K562 (cell line): ENCODE data around the gene RNF224. TPM values are rescaled to one million over a fixed set of nuclear protein-coding genes. Genes with fewer than 3 reads are reported as not detected.

Source experiments
- BRF1 ChIP-seq: IDR thresholded peaks from 3 replicates; pipeline ENCODE4 v1.6.1; 2011; ENCODE audit warnings: borderline replicate concordance, mild to moderate bottlenecking; ENCODE audit not compliant: insufficient read length; ENCODE audit errors: extremely low read depth
- FOS ChIP-seq: IDR thresholded peaks from 3 replicates; pipeline ENCODE4 v1.6.1; 2011; ENCODE audit not compliant: insufficient read length; ENCODE audit errors: extremely low read depth
- FOXK2 ChIP-seq, 2 experiments: fragments of 450-650 bp; IDR thresholded peaks in 1 of 2; conservative IDR thresholded peaks in 1 of 2; 2 replicates each; pipeline ENCODE4 v1.6.1; 2016; ENCODE audit warnings: low read depth in 2 of 2, mild to moderate bottlenecking in 1 of 2
- FUS ChIP-seq: fragments of 200-400 bp; formaldehyde crosslinking; optimal IDR thresholded peaks from 2 replicates; pipeline ENCODE3; 2017; ENCODE audit warnings: low read depth, low read length
- NFE2 ChIP-seq: IDR thresholded peaks from 2 replicates; pipeline ENCODE4 v1.6.1; 2014; ENCODE audit warnings: antibody characterized with exemption, low read depth
- NFRKB ChIP-seq: fragments of 450-650 bp; IDR thresholded peaks from 2 replicates; pipeline ENCODE4 v1.6.1; 2016; ENCODE audit warnings: low read depth
- NR2F6 ChIP-seq: fragments of 450-650 bp; formaldehyde crosslinking; IDR thresholded peaks from 2 replicates; pipeline ENCODE4 v1.4.0; 2020; ENCODE audit warnings: mild to moderate bottlenecking
- PHF21A ChIP-seq: fragments of 450-650 bp; IDR thresholded peaks from 2 replicates; pipeline ENCODE4 v1.6.1; 2017; ENCODE audit warnings: low read depth, borderline replicate concordance
- PHF8 ChIP-seq: fragments of 200-600 bp; sonication (generic); IDR thresholded peaks from 2 replicates; pipeline ENCODE4 v1.6.1; 2012; ENCODE audit warnings: mixed run types, mild to moderate bottlenecking, inconsistent platforms, low read length, moderate library complexity, borderline replicate concordance
- PHTF2 ChIP-seq: fragments of 250-450 bp; sonication (Bioruptor Pico); IDR thresholded peaks from 2 replicates; pipeline ENCODE4 v1.5.0; 2021; ENCODE audit warnings: mild to moderate bottlenecking
- SMARCA5 ChIP-seq: fragments of 450-650 bp; IDR thresholded peaks from 2 replicates; pipeline ENCODE4 v1.6.1; 2016
- SMARCB1 ChIP-seq: IDR thresholded peaks from 2 replicates; pipeline ENCODE4 v1.6.1; 2011; ENCODE audit warnings: improper control_type of control experiment, low read depth; ENCODE audit not compliant: insufficient read length
- SP2 ChIP-seq: IDR thresholded peaks from 2 replicates; pipeline ENCODE4 v1.6.1; 2011; ENCODE audit warnings: mild to moderate bottlenecking, low read depth, low read length, moderate library complexity; ENCODE audit not compliant: poor library complexity, severe bottlenecking; ENCODE audit errors: extremely low read depth
- ZFP30 ChIP-seq: fragments of 250-450 bp; sonication (Bioruptor Pico); IDR thresholded peaks from 2 replicates; pipeline ENCODE4 v1.8.0; 2022; ENCODE audit warnings: moderate library complexity, mild to moderate bottlenecking, inconsistent platforms, borderline replicate concordance
- ZNF124 ChIP-seq: sonication (generic); formaldehyde crosslinking; IDR thresholded peaks from 2 replicates; pipeline ENCODE4 v1.8.1; 2022; ENCODE audit warnings: missing genetic modification reagents
- ZNF217 ChIP-seq: sonication (generic); formaldehyde crosslinking; IDR thresholded peaks from 2 replicates; pipeline ENCODE4 v1.8.0; 2022; ENCODE audit warnings: mild to moderate bottlenecking, missing genetic modification reagents
- ZNF224 ChIP-seq: sonication (generic); formaldehyde crosslinking; IDR thresholded peaks from 2 replicates; pipeline ENCODE4 v1.8.0; 2022; ENCODE audit warnings: mild to moderate bottlenecking, missing genetic modification reagents
- ZNF76 ChIP-seq: fragments of 250-450 bp; sonication (Bioruptor Pico); IDR thresholded peaks from 2 replicates; pipeline ENCODE4 v1.4.0; 2020; ENCODE audit warnings: mild to moderate bottlenecking, moderate library complexity, borderline replicate concordance
- polyA plus RNA-seq, 8 experiments: library from polyadenylated mRNA; depleted of rRNA in 4 of 8; stranded (reverse) in 5 of 8; unstranded in 3 of 8; fragments of >200 nt; fragmentation: Nextera tagmentation in 2 of 8; fragmentation: Illumina TruSeq in 1 of 8; extraction: Ambion mirVana in 2 of 8; extraction: Trizol in 1 of 8; gene quantifications; 2 replicates each; pipeline versions ENCODE4 v1.2.1 to v1.2.3, GENCODE V29; 2011 to 2014; ENCODE audit warnings: inconsistent platforms in 1 of 8, missing spikeins in 1 of 8
- total RNA-seq, 7 experiments: library from RNA; depleted of rRNA in 6 of 7; stranded (reverse); fragments of >200 nt in 6 of 7; fragmentation: Illumina TruSeq in 2 of 7; extraction: Trizol in 2 of 7; gene quantifications; 2 replicates each; pipeline versions ENCODE4 v1.2.1 to v1.2.3, GENCODE V29; 2011 to 2021; ENCODE audit warnings: low replicate concordance in 1 of 7
- TF ChIP-seq, protein P1 (sequence below): sonication (generic); formaldehyde crosslinking; IDR thresholded peaks from 2 replicates; pipeline ENCODE4 v1.8.1; 2022; ENCODE audit warnings: missing genetic modification reagents
- TF ChIP-seq, protein P2 (sequence below): fragments of 450-650 bp; IDR thresholded peaks from 2 replicates; pipeline ENCODE4 v1.6.1; 2016; ENCODE audit warnings: antibody characterized with exemption
- TF ChIP-seq, protein P3 (sequence below): fragments of 250-450 bp; sonication (Bioruptor Pico); IDR thresholded peaks from 2 replicates; pipeline ENCODE4 v1.9.0; 2021; ENCODE audit warnings: mild to moderate bottlenecking, inconsistent platforms

RNF224 gene
- total and polyA plus RNA-seq, 9 of the 15 experiments (the other 6 are each of a cell fraction or from before 2014, with no cell fraction given), result not detected

- no peak for TF ChIP-seq FOS
- TF ChIP-seq, protein P1, sequence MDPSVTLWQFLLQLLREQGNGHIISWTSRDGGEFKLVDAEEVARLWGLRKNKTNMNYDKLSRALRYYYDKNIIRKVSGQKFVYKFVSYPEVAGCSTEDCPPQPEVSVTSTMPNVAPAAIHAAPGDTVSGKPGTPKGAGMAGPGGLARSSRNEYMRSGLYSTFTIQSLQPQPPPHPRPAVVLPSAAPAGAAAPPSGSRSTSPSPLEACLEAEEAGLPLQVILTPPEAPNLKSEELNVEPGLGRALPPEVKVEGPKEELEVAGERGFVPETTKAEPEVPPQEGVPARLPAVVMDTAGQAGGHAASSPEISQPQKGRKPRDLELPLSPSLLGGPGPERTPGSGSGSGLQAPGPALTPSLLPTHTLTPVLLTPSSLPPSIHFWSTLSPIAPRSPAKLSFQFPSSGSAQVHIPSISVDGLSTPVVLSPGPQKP, result no peak
- TF ChIP-seq NFE2, result no peak
- TF ChIP-seq, protein P2, sequence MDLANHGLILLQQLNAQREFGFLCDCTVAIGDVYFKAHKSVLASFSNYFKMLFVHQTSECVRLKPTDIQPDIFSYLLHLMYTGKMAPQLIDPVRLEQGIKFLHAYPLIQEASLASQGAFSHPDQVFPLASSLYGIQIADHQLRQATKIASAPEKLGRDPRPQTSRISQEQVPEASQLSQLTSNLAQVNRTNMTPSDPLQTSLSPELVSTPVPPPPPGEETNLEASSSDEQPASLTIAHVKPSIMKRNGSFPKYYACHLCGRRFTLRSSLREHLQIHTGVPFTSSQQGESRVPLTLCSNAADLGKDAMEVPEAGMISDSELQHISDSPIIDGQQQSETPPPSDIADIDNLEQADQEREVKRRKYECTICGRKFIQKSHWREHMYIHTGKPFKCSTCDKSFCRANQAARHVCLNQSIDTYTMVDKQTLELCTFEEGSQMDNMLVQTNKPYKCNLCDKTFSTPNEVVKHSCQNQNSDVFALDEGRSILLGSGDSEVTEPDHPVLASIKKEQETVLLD, result no peak
- TF ChIP-seq ZNF124 (CRISPR knock-in tag), result no peak
- TF ChIP-seq SMARCB1, result no peak
- TF ChIP-seq BRF1, result no peak
- no peak for TF ChIP-seq SMARCA5
- TF ChIP-seq ZNF224 (CRISPR knock-in tag), result no peak
- 0 out of 2 replicates have a peak, but pooled peaks have one; percentile 62 for TF ChIP-seq ZNF76 (CRISPR knock-in tag)
- TF ChIP-seq, protein P3, sequence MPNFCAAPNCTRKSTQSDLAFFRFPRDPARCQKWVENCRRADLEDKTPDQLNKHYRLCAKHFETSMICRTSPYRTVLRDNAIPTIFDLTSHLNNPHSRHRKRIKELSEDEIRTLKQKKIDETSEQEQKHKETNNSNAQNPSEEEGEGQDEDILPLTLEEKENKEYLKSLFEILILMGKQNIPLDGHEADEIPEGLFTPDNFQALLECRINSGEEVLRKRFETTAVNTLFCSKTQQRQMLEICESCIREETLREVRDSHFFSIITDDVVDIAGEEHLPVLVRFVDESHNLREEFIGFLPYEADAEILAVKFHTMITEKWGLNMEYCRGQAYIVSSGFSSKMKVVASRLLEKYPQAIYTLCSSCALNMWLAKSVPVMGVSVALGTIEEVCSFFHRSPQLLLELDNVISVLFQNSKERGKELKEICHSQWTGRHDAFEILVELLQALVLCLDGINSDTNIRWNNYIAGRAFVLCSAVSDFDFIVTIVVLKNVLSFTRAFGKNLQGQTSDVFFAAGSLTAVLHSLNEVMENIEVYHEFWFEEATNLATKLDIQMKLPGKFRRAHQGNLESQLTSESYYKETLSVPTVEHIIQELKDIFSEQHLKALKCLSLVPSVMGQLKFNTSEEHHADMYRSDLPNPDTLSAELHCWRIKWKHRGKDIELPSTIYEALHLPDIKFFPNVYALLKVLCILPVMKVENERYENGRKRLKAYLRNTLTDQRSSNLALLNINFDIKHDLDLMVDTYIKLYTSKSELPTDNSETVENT (CRISPR knock-in tag), result peak; percentile 74
- no peak for TF ChIP-seq ZNF217 (CRISPR knock-in tag)
- no peak for TF ChIP-seq NR2F6 (CRISPR knock-in tag)
- peak in 1 of 2 experiments; percentile 46; a peak in 1 of 4 replicates for TF ChIP-seq FOXK2 (conservative IDR thresholded peaks at IDR 0.05 in 1 of 2, IDR thresholded peaks at IDR 0.05 in 1 of 2; ENCODE audit: low read depth in 2 of 2)
- no peak for TF ChIP-seq PHF21A
- no peak for TF ChIP-seq ZFP30 (CRISPR knock-in tag)
- no peak for TF ChIP-seq PHTF2 (CRISPR knock-in tag)
- TF ChIP-seq SP2, result no peak
- peak; percentile 91; the same call in 1 of the 2 replicates for TF ChIP-seq PHF8
- no peak for TF ChIP-seq FUS
- no peak for TF ChIP-seq NFRKB
Measured at GRCh38 chr9:137205126-137206069, 21.9 kb upstream of the RNF224 start, which contains the start of the genes NDOR1 and TMEM203 (continued).
